H9 (cell line): ENCODE data around the gene TEX38. TPM values are rescaled to one million over a fixed set of nuclear protein-coding genes. Genes with fewer than 3 reads are reported as not detected.

ENCODE experiments used
- DNase-seq: peaks from one replicate; pipeline ENCODE4 v3.0.0-alpha.2; 2017
- H2AFZ ChIP-seq: one replicate; pipeline ENCODE4 v1.6.1; 2013; ENCODE audit warnings: mild to moderate bottlenecking, low read length, control low read depth, moderate library complexity
- H2AK5ac ChIP-seq: 2 replicates; pipeline ENCODE4 v1.6.1; 2013; ENCODE audit warnings: low read length, control low read depth, mixed read lengths; ENCODE audit not compliant: insufficient read length
- H2BK120ac ChIP-seq: one replicate; pipeline ENCODE4 v1.6.1; 2013; ENCODE audit warnings: low read depth, mild to moderate bottlenecking, low read length, control low read depth, inconsistent platforms; ENCODE audit not compliant: poor library complexity, severe bottlenecking
- H2BK12ac ChIP-seq: 2 replicates; pipeline ENCODE4 v1.6.1; 2013; ENCODE audit warnings: low read length, control low read depth, mixed read lengths, low read depth; ENCODE audit not compliant: insufficient read length
- H2BK15ac ChIP-seq: 2 replicates; pipeline ENCODE4 v1.6.1; 2013; ENCODE audit warnings: low read depth, low read length, control low read depth
- H2BK20ac ChIP-seq: one replicate; pipeline ENCODE4 v1.6.1; 2013; ENCODE audit warnings: low read depth, mild to moderate bottlenecking, low read length, control low read depth, inconsistent platforms; ENCODE audit not compliant: poor library complexity, severe bottlenecking
- H2BK5ac ChIP-seq: 2 replicates; pipeline ENCODE4 v1.6.1; 2013; ENCODE audit warnings: low read length, control low read depth, mixed read lengths; ENCODE audit not compliant: insufficient read length
- H3K14ac ChIP-seq: 2 replicates; pipeline ENCODE4 v1.6.1; 2013; ENCODE audit warnings: low read length, control low read depth; ENCODE audit not compliant: insufficient read depth
- H3K18ac ChIP-seq: 2 replicates; pipeline ENCODE4 v1.6.1; 2013; ENCODE audit warnings: low read depth, mild to moderate bottlenecking, mixed read lengths, low read length, control low read depth; ENCODE audit not compliant: insufficient read length
- H3K23ac ChIP-seq: 2 replicates; pipeline ENCODE4 v1.6.1; 2013; ENCODE audit warnings: low read length, control low read depth, mixed read lengths, low read depth; ENCODE audit not compliant: insufficient read length
- H3K23me2 ChIP-seq: 2 replicates; pipeline ENCODE4 v1.6.1; 2013; ENCODE audit warnings: low read depth, mild to moderate bottlenecking, mixed read lengths, low read length, control low read depth; ENCODE audit not compliant: insufficient read length, poor library complexity, severe bottlenecking
- H3K27ac ChIP-seq: 2 replicates; pipeline ENCODE4 v1.5.1; 2013; ENCODE audit warnings: low read length, control low read depth, mixed read lengths, low read depth; ENCODE audit not compliant: insufficient read length
- H3K27me3 ChIP-seq: 2 replicates; pipeline ENCODE4 v1.6.1; 2013; ENCODE audit warnings: low read length, control low read depth, inconsistent platforms; ENCODE audit not compliant: insufficient read depth
- H3K4ac ChIP-seq: 2 replicates; pipeline ENCODE4 v1.6.1; 2013; ENCODE audit warnings: low read depth, mild to moderate bottlenecking, control low read depth, inconsistent platforms, low read length, moderate library complexity
- H3K4me1 ChIP-seq: 2 replicates; pipeline ENCODE4 v1.6.1; 2013; ENCODE audit warnings: low read length, control low read depth, inconsistent platforms; ENCODE audit not compliant: insufficient read depth
- H3K4me2 ChIP-seq: 2 replicates; pipeline ENCODE4 v1.6.1; 2013; ENCODE audit warnings: low read length, control low read depth, mixed read lengths; ENCODE audit not compliant: insufficient read length, insufficient read depth
- H3K56ac ChIP-seq: 2 replicates; pipeline ENCODE4 v1.6.1; 2013; ENCODE audit warnings: low read depth, mild to moderate bottlenecking, mixed read lengths, low read length, control low read depth; ENCODE audit not compliant: insufficient read length
- H3K79me1 ChIP-seq: 2 replicates; pipeline ENCODE4 v1.6.1; 2013; ENCODE audit warnings: low read depth, mild to moderate bottlenecking, moderate library complexity, low read length, control low read depth, inconsistent platforms; ENCODE audit not compliant: insufficient read depth, poor library complexity, severe bottlenecking
- H3K79me2 ChIP-seq: 2 replicates; pipeline ENCODE4 v1.6.1; 2013; ENCODE audit warnings: low read length, control low read depth, inconsistent platforms; ENCODE audit not compliant: insufficient read depth
- H3K9ac ChIP-seq: 2 replicates; pipeline ENCODE4 v1.6.1; 2013; ENCODE audit warnings: low read length, control low read depth, mixed read lengths; ENCODE audit not compliant: insufficient read length; ENCODE audit errors: extremely low read depth
- H3K9me3 ChIP-seq: one replicate; pipeline ENCODE4 v1.6.1; 2013; ENCODE audit warnings: low read depth, low read length, inconsistent platforms; ENCODE audit not compliant: control insufficient read depth
- H3T11ph ChIP-seq: one replicate; pipeline ENCODE4 v1.6.1; 2013; ENCODE audit warnings: mild to moderate bottlenecking, low read length, control low read depth, inconsistent platforms
- H4K20me1 ChIP-seq: one replicate; pipeline ENCODE4 v1.6.1; 2013; ENCODE audit not compliant: control insufficient read depth, insufficient read length, insufficient read depth
- H4K5ac ChIP-seq: 2 replicates; pipeline ENCODE4 v1.6.1; 2013; ENCODE audit warnings: low read depth, mild to moderate bottlenecking, mixed read lengths, low read length, control low read depth; ENCODE audit not compliant: insufficient read length
- H4K8ac ChIP-seq: replicated peaks from 2 replicates; pipeline ENCODE4 v1.6.1; 2013; ENCODE audit warnings: low read length, control low read depth, mixed read lengths, low read depth; ENCODE audit not compliant: insufficient read length
- H4K91ac ChIP-seq: 2 replicates; pipeline ENCODE4 v1.6.1; 2013; ENCODE audit warnings: low read depth, mild to moderate bottlenecking, moderate library complexity, mixed read lengths, low read length, control low read depth; ENCODE audit not compliant: insufficient read length
- H3K27ac Mint-ChIP-seq, 3 experiments: 2 replicates in 2 of 3; 3 replicates in 1 of 3; pipeline ENCODE4 v1.8.0; 2020 to 2021; ENCODE audit warnings: mixed read lengths in 3 of 3, mild to moderate bottlenecking in 1 of 3, moderate library complexity in 1 of 3
- H3K27me3 Mint-ChIP-seq: 2 replicates; pipeline ENCODE4 v1.8.0; 2021; ENCODE audit warnings: low read depth, mild to moderate bottlenecking, moderate library complexity, mixed read lengths
- H3K36me3 Mint-ChIP-seq, 3 experiments: 2 replicates in 2 of 3; 3 replicates in 1 of 3; pipeline ENCODE4 v1.8.0; 2020 to 2021; ENCODE audit warnings: low read depth in 3 of 3, mixed read lengths in 3 of 3; ENCODE audit not compliant: insufficient read depth in 1 of 3
- H3K4me1 Mint-ChIP-seq, 2 experiments: 2 replicates each; pipeline ENCODE4 v1.8.0; 2020; ENCODE audit warnings: mixed read lengths in 2 of 2
- H3K4me3 Mint-ChIP-seq, 2 experiments: 2 replicates in 1 of 2; 3 replicates in 1 of 2; pipeline ENCODE4 v1.8.0; 2020 to 2021; ENCODE audit warnings: mild to moderate bottlenecking in 2 of 2, mixed read lengths in 2 of 2, moderate library complexity in 1 of 2
- H3K9me3 Mint-ChIP-seq, 2 experiments: 2 replicates in 1 of 2; 3 replicates in 1 of 2; pipeline ENCODE4 v1.8.0; 2020; ENCODE audit warnings: mild to moderate bottlenecking in 2 of 2, mixed read lengths in 2 of 2, moderate library complexity in 1 of 2
- total RNA-seq: library from RNA; stranded (reverse); gene quantifications from 2 replicates; pipeline ENCODE4 v1.2.1, GENCODE V29; 2021
- TF ChIP-seq, protein P1 (sequence below): fragments of 200-600 bp; sonication (generic); conservative IDR thresholded peaks from 3 replicates; pipeline ENCODE4 v1.8.0; 2021; ENCODE audit warnings: antibody characterized with exemption, mild to moderate bottlenecking

Gene TEX38
- total RNA-seq, 1 experiment from 2014 or later: not detected

DNA sequence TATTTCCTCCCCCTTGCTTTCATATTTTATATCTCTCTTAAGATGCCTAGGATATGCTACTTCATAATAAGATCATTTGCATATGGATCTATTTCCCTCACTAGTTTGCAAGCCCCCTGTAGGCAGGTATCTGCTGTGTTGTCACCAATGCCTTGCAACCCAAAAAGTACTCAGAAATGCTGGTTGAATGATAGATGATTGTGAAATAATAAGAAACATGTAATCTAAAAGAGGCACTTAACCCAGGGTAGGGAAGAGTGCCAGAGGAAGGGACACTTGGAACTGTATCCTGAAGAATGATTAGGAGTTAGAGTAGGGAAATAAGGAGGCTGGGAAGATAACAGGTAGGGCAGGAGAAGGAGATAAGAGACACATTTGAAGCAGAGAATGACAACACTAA, 15.8 kb upstream of the TEX38 start:
- H3K14ac ChIP-seq: no peak overlapping the region
- Mint-ChIP-seq H3K27me3 (no peaks in the 10 kb centered on the region), H3K36me3 (peaks cover 18 to 59% (median 43%) of the 10 kb centered on the region in 3 experiments; a peak in 6 of 7 replicates), H3K9me3 (no peaks in the 10 kb centered on the region), H3K4me3 (no peak overlapping the region), H3K27ac (no peak overlapping the region), H3K4me1 (no peaks in the 10 kb centered on the region)
- H2BK15ac ChIP-seq: no peak overlapping the region
- no peak overlapping the region for H3T11ph ChIP-seq
- no peak overlapping the region for H4K8ac ChIP-seq
- H4K5ac ChIP-seq: no peak overlapping the region
- no peak overlapping the region for H2AFZ ChIP-seq
- no peak overlapping the region for H3K4me2 ChIP-seq
- H4K20me1 ChIP-seq: no peaks in the 10 kb centered on the region
- H4K91ac ChIP-seq: no peak overlapping the region
- DNase-seq: no peak
- no peaks in the 10 kb centered on the region for H3K79me2 ChIP-seq
- H3K27me3 ChIP-seq: no peaks in the 10 kb centered on the region
- no peak overlapping the region for H2BK20ac ChIP-seq
- H3K9ac ChIP-seq: no peak overlapping the region
- H3K27ac ChIP-seq: no peak overlapping the region
- H3K56ac ChIP-seq: no peak overlapping the region
- TF ChIP-seq, protein P1, sequence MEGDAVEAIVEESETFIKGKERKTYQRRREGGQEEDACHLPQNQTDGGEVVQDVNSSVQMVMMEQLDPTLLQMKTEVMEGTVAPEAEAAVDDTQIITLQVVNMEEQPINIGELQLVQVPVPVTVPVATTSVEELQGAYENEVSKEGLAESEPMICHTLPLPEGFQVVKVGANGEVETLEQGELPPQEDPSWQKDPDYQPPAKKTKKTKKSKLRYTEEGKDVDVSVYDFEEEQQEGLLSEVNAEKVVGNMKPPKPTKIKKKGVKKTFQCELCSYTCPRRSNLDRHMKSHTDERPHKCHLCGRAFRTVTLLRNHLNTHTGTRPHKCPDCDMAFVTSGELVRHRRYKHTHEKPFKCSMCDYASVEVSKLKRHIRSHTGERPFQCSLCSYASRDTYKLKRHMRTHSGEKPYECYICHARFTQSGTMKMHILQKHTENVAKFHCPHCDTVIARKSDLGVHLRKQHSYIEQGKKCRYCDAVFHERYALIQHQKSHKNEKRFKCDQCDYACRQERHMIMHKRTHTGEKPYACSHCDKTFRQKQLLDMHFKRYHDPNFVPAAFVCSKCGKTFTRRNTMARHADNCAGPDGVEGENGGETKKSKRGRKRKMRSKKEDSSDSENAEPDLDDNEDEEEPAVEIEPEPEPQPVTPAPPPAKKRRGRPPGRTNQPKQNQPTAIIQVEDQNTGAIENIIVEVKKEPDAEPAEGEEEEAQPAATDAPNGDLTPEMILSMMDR: 0 out of 3 replicates have a peak, but pooled peaks have one; percentile 9
- no peaks in the 10 kb centered on the region for H3K9me3 ChIP-seq
- no peaks in the 10 kb centered on the region for H3K23me2 ChIP-seq
- no peak overlapping the region for H2AK5ac ChIP-seq
- no peak overlapping the region for H3K23ac ChIP-seq
- H3K4me1 ChIP-seq: no peaks in the 10 kb centered on the region
- H3K79me1 ChIP-seq: no peaks in the 10 kb centered on the region
- no peak overlapping the region for H2BK5ac ChIP-seq
- H3K4ac ChIP-seq: no peak overlapping the region
- H2BK120ac ChIP-seq: no peak overlapping the region
- no peak overlapping the region for H3K18ac ChIP-seq
- no peak overlapping the region for H2BK12ac ChIP-seq
